ENCODE results near the gene CTSA. TPM values are rescaled to one million over a fixed set of nuclear protein-coding genes. Genes with fewer than 3 reads are reported as not detected.

CTSA gene
- total and polyA plus RNA-seq, 2 experiments from 2014 or later: 176 to 321 TPM

DNA sequence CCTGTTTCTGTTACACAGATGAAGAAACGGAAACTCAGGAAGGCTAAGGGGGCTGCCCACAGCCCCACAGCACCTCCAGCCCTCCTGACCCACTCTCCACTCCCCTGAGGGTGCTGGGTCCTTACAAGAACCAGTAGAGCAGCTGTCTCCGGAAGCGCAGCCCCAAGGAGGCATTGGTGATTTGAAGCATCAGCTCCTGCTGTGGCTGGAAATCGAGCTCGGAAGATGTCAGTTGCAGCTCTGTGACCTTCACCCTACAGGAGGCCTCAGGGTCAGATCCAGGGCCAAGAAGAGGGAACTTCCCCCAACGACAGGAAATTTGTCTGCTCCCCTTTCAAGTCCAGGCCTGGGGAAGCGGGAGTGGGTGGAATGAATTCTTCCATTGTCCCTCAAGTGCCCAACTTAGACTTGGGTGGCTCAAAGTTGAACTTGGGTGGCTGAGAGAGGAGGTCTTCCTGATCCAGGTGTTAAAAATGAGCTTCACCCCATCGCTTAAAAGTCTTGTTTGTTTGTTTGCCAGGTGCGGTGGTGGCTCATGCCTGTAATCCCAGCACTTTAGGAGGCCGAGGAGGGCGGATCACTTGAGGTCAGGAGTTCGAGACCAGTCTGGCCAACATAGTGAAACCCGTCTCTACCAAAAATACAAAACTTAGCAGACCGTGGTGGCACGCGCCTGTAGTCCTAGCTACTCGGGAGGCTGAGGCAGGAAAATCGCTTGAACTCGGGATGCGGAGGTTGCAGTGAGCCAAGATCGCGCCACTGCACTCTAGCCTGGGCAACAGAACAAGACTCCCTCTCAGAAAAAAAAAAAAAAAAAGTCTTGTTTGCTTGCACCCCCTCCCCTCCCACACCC, 18.9 kb downstream of the CTSA start:
- in situ Hi-C loops (cut with MboI): no loop called here
- TF ChIP-seq EZH2phosphoT487 (IDR thresholded peaks at IDR 0.05; ENCODE audit: insufficient read depth, low read depth) (no peak), EZH2 (IDR thresholded peaks at IDR 0.05; ENCODE audit: insufficient read depth, poor library complexity, severe bottlenecking) (no peak)
- Histone ChIP-seq H3F3A (ENCODE audit: insufficient read depth) (peaks cover 11% of the 10 kb centered on the region; the same call in 1 of the 2 replicates), H3K9ac (no peak overlapping the region), H3K9me3 (ENCODE audit: low read depth) (no peaks in the 10 kb centered on the region), H3K36me3 (ENCODE audit: low read depth) (no peaks in the 10 kb centered on the region), H3K4me1 (ENCODE audit: insufficient read depth) (peaks cover 23% of the 10 kb centered on the region), H3K4me2 (ENCODE audit: unreplicated experiment) (peak overlapping the region; percentile 57), H3K27me3 (replicated peaks; ENCODE audit: insufficient read depth) (no peaks in the 10 kb centered on the region), H3K9me2 (ENCODE audit: insufficient read depth) (no peaks in the 10 kb centered on the region), H3K27ac (no peak overlapping the region), H4K20me1 (ENCODE audit: insufficient read depth) (no peaks in the 10 kb centered on the region), H2AFZ (peak overlapping the region; percentile 64), H3K79me2 (ENCODE audit: insufficient read depth) (no peaks in the 10 kb centered on the region), H3K4me3 (peak overlapping the region; percentile 33; the same call in 1 of the 2 replicates)
- WGBS, 2 experiments (ENCODE audit: low coverage in 1 of 2, low lambda C conversion rate in 2 of 2, missing lambda C conversion rate in 2 of 2): 78 to 79% methylated on average over 21 to 22 of the region's 22 CpGs
- DNase-seq: no peak

DNA sequence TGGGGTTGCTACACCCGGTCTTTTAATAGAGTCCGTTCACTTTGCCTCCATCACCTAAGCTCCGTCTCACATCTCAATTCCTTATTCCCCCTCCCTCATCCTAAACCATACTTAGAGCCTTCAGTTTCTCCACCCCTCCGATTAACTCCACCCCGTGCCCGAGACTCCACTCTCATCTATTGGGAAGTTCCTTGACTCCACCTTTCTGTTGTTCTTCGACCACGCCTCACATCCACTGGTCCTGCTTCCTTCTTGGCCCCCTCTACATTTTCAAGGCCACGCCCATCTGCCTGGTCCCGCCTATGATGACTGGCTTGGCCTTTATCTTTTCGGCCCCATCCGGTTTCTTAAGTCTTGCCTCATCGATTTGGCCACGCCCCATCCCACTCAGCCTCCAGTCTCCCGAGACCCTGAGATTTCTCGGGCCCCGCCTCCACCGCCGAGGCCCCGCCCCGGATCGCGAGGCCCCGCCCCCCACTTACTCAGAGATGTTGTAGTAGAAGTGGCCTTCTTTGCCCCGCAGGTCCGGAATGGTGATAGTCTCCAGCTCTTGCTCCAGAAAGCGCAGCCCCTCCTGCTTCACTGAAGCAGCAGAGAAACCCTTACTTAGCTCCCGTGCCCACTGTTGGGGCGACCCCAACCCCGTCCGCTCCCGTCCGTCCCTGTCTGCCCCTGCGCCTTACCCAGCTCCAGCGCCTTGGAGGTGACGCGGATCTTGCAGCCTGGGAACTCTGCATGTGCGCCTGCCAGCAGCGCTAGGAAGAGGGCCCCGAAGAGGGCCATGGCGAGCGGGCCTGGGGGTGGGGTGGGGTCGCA, 19.7 kb downstream of the CTSA start:
- Histone ChIP-seq H3K9me2 (ENCODE audit: insufficient read depth) (no peaks in the 10 kb centered on the region), H3K79me2 (ENCODE audit: insufficient read depth) (no peaks in the 10 kb centered on the region), H2AFZ (peak overlapping the region; percentile 89), H3K27me3 (replicated peaks; ENCODE audit: insufficient read depth) (no peaks in the 10 kb centered on the region), H3K4me3 (peak overlapping the region; percentile 68), H3F3A (ENCODE audit: insufficient read depth) (peaks cover 6% of the 10 kb centered on the region; the same call in 1 of the 2 replicates), H3K4me1 (ENCODE audit: insufficient read depth) (peaks cover 15% of the 10 kb centered on the region), H3K9ac (peak overlapping the region; percentile 69), H3K4me2 (ENCODE audit: unreplicated experiment) (peak overlapping the region; percentile 80), H3K36me3 (ENCODE audit: low read depth) (no peaks in the 10 kb centered on the region), H3K27ac (peak overlapping the region; percentile 63), H3K9me3 (ENCODE audit: low read depth) (no peaks in the 10 kb centered on the region), H4K20me1 (ENCODE audit: insufficient read depth) (no peaks in the 10 kb centered on the region)
- DNase-seq: peak; percentile 99
- no peak for TF ChIP-seq EZH2phosphoT487 (IDR thresholded peaks at IDR 0.05; ENCODE audit: insufficient read depth, low read depth)
- TF ChIP-seq EZH2 (IDR thresholded peaks at IDR 0.05; ENCODE audit: insufficient read depth, poor library complexity, severe bottlenecking): no peak
- in situ Hi-C loops (cut with MboI): no loop called here
- 1 to 3% methylated on average over 31 to 43 of the region's 43 CpGs for WGBS, 2 experiments (ENCODE audit: low coverage in 1 of 2, low lambda C conversion rate in 2 of 2, missing lambda C conversion rate in 2 of 2)

DNA sequence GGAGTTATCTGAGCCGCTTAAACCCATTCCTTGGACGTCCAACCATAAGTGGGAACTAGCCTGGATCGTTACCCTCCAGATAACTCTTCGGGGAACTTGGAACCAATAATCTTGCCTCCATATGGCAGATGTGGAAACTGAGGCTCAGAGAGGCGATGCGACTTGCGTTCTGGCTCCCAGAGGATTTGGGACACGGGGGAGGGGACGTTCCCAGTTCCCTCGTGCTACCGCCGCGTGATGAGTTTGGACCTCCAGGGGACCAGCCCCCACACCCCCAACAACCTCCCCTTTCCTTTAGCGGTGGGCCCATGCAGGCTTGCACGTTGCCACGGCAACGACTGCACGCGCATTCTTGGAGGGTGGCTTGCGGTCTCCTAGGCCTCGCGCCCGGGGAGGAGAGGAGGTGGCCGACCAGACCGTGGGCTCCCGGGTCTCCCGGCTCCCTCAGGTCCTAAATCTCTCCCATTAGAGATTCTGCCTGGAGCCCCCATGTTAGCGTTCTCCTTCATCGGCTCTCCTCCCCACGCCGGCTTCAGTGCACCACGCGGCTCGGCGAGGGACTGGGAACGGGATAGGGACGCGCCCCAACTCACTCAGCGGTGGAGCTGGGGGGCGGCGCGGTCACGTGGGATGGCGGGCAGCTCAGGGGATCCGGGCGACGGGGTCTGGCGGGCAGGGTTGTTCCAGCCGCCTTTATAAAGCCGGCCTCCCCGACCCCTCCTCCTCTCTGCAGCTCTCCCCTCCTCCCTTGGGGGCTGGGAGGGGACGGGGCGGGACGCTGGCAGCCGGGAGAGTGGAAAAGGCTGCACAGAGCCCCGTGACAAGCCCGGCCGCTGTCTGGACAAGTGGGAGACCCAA, 20.6 kb downstream of the CTSA start, which contains the start of gene PLTP:
PLTP (minus strand) TSS at position 670 of the 858 bp plus-strand sequence. CDS start 703 bp downstream, outside the sequence.
- H2AFZ ChIP-seq: peak within 1 kb of the TSS; percentile 89
- peak within 1 kb of the TSS; percentile 68 for H3K4me3 ChIP-seq
- peak; percentile 78 for DNase-seq
- no peaks in the 10 kb centered on the region for H3F3A ChIP-seq (ENCODE audit: insufficient read depth)
- H3K27ac ChIP-seq: peak within 1 kb of the TSS; percentile 63
- no peaks in the 10 kb centered on the region for H3K9me2 ChIP-seq (ENCODE audit: insufficient read depth)
- H3K4me2 ChIP-seq (ENCODE audit: unreplicated experiment): peak within 1 kb of the TSS; percentile 80
- peak within 1 kb of the TSS; percentile 69 for H3K9ac ChIP-seq
- 2 to 3% methylated on average over 40 to 48 of the region's 58 CpGs for WGBS, 2 experiments (ENCODE audit: low coverage in 1 of 2, low lambda C conversion rate in 2 of 2, missing lambda C conversion rate in 2 of 2)
- in situ Hi-C loops (cut with MboI): no loop called here
- TF ChIP-seq EZH2phosphoT487 (IDR thresholded peaks at IDR 0.05; ENCODE audit: insufficient read depth, low read depth): no peak
- no peak for TF ChIP-seq EZH2 (IDR thresholded peaks at IDR 0.05; ENCODE audit: insufficient read depth, poor library complexity, severe bottlenecking)
- no peaks in the 10 kb centered on the region for H3K27me3 ChIP-seq (replicated peaks; ENCODE audit: insufficient read depth)
- H3K9me3 ChIP-seq (ENCODE audit: low read depth): no peaks in the 10 kb centered on the region
- no peaks in the 10 kb centered on the region for H3K79me2 ChIP-seq (ENCODE audit: insufficient read depth)
- H3K36me3 ChIP-seq (ENCODE audit: low read depth): no peaks in the 10 kb centered on the region
- H4K20me1 ChIP-seq (ENCODE audit: insufficient read depth): no peaks in the 10 kb centered on the region
- H3K4me1 ChIP-seq (ENCODE audit: insufficient read depth): peaks cover 9% of the 10 kb centered on the region

All from GM23248 (cell line).